Measurements from ENCODE around the gene DLEC1. TPM values are rescaled to one million over a fixed set of nuclear protein-coding genes. Genes with fewer than 3 reads are reported as not detected.
A peak's percentile ranks its signal among the peaks of the same experiment; 100 is the strongest.

The DLEC1 gene
- total RNA-seq, 2 donors from 2014 or later = 3.9 to 6.0 TPM

DNA sequence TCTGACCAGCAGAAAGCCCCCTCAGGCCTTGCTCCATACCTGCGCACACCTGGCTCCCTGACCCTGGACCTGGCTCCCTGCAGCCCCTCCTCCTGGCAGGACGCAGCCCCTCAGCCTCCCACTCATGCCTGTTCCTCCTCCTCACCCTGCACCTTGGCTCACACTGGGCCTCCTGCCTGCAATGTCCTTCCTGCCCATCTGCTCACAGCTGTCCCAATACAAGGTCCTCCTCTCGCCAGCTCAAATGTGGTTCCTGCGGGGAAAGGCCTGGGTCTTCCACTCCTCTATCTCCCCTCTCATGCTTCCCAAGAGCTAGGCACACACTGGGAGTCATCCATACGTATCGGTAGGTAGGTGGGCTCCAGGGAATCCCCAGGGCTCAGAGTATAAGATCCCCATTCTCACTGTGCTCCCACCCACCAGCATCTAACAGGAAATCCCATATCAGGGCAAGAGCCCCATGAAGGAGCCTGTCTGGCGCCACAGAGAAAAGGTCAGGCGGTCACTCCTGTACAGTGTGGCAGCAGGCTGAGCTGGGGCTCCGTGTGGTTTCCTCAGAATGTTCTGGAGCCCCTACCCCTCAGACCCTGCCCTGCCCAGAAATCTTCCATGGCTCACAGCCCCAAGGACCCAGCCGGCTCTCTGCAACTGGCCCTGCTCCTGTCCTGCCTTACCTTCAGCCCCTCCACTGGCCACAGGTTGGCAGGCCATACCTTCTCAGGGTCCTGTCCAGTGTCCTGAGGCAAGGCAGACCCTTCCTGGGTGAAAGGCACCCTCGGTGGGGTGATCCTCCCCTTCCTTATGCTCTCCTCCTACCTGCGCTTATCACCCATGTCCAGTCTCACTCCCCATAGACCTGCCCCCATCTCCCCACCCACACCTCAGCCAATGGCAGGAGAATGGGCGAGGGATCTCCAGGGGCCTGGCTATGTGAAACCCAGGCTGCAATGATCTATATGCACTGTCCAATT lies 20.4 kb upstream of the DLEC1 start:
- H3K9me3 ChIP-seq (ENCODE audit: control insufficient read depth, low read length) = peaks cover 4% of the 10 kb centered on the region
- peaks cover 42% of the 10 kb centered on the region for H3K36me3 ChIP-seq (ENCODE audit: control insufficient read depth, insufficient read depth, low read length)
- Mint-ChIP-seq H3K4me3 (no peak overlapping the region), H3K36me3 (ENCODE audit: low read depth) (peaks cover 47% of the 10 kb centered on the region), H3K27me3 (ENCODE audit: insufficient read depth) (no peaks in the 10 kb centered on the region), H3K27ac (no peak overlapping the region), H3K9me3 (no peaks in the 10 kb centered on the region), H3K4me1 (peaks cover 5% of the 10 kb centered on the region)
- 89 to 97% methylated on average over 5 to 13 of the region's 13 CpGs for WGBS, 2 experiments (ENCODE audit: insufficient coverage in 1 of 2, insufficient read length in 1 of 2)
- H3K9ac ChIP-seq (ENCODE audit: extremely low read depth, low read length, poor library complexity, severe bottlenecking) = no peak overlapping the region
- peaks cover 15% of the 10 kb centered on the region for H3K4me1 ChIP-seq (ENCODE audit: control insufficient read depth, insufficient read depth, low read length)
- H3K27me3 ChIP-seq (ENCODE audit: control insufficient read depth, insufficient read depth, low read length, poor library complexity, severe bottlenecking) = no peaks in the 10 kb centered on the region
- no peak overlapping the region for H3K27ac ChIP-seq (ENCODE audit: low read depth, low read length)
- TF ChIP-seq, protein P1, sequence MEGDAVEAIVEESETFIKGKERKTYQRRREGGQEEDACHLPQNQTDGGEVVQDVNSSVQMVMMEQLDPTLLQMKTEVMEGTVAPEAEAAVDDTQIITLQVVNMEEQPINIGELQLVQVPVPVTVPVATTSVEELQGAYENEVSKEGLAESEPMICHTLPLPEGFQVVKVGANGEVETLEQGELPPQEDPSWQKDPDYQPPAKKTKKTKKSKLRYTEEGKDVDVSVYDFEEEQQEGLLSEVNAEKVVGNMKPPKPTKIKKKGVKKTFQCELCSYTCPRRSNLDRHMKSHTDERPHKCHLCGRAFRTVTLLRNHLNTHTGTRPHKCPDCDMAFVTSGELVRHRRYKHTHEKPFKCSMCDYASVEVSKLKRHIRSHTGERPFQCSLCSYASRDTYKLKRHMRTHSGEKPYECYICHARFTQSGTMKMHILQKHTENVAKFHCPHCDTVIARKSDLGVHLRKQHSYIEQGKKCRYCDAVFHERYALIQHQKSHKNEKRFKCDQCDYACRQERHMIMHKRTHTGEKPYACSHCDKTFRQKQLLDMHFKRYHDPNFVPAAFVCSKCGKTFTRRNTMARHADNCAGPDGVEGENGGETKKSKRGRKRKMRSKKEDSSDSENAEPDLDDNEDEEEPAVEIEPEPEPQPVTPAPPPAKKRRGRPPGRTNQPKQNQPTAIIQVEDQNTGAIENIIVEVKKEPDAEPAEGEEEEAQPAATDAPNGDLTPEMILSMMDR (conservative IDR thresholded peaks at IDR 0.05) = no peak
- no peak overlapping the region for H3K4me3 ChIP-seq (ENCODE audit: low read length)
- no peak for DNase-seq

DNA sequence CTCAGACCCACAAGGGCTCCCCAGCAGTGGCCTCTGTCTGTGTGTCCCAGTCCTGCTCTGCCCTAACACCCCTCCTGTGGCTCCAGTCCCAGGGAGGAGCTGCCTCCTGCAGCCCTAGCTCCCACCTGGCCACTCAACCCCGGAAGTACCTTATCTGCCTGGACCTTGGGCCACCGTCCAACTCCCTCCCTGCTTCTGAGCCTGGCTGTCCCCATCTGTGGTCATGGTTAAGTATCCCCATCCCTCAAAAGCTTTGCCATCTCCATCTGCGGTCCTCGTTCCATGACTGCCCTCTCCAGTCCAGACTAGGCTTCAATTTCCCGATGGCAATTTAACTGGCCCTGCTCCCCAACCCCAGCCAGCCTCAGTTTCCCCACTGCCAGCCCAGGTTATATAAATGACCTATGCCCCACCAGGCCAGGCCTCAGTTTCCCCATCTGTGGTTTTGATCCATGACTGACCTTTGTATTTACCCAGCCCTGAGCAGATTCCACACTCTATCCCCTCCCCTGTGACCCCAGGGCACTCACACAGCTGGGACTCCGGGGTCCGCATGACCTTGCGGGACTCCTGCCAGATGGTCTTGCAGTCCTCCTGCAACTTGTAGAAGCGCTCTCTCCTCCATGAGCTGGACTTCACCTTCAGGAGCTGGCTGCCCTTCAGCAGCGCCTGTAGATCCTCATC lies 19.2 kb upstream of the DLEC1 start:
- Histone ChIP-seq H3K9ac (ENCODE audit: extremely low read depth, low read length, poor library complexity, severe bottlenecking) (no peak overlapping the region), H3K27me3 (ENCODE audit: control insufficient read depth, insufficient read depth, low read length, poor library complexity, severe bottlenecking) (no peaks in the 10 kb centered on the region), H3K4me1 (ENCODE audit: control insufficient read depth, insufficient read depth, low read length) (peaks cover 15% of the 10 kb centered on the region), H3K27ac (ENCODE audit: low read depth, low read length) (no peak overlapping the region), H3K9me3 (ENCODE audit: control insufficient read depth, low read length) (peaks cover 4% of the 10 kb centered on the region), H3K36me3 (ENCODE audit: control insufficient read depth, insufficient read depth, low read length) (peaks cover 30% of the 10 kb centered on the region), H3K4me3 (ENCODE audit: low read length) (no peak overlapping the region)
- DNase-seq = peak; percentile 10
- H3K9me3 Mint-ChIP-seq = no peaks in the 10 kb centered on the region
- no peak overlapping the region for H3K4me3 Mint-ChIP-seq
- WGBS, 2 experiments (ENCODE audit: insufficient coverage in 1 of 2, insufficient read length in 1 of 2) = 90 to 96% methylated on average over 10 of the region's 10 CpGs
- H3K27ac Mint-ChIP-seq = no peak overlapping the region
- H3K4me1 Mint-ChIP-seq = peaks cover 9% of the 10 kb centered on the region
- no peaks in the 10 kb centered on the region for H3K27me3 Mint-ChIP-seq (ENCODE audit: insufficient read depth)
- TF ChIP-seq, protein P1 (conservative IDR thresholded peaks at IDR 0.05) = no peak
- H3K36me3 Mint-ChIP-seq (ENCODE audit: low read depth) = peaks cover 35% of the 10 kb centered on the region

DNA sequence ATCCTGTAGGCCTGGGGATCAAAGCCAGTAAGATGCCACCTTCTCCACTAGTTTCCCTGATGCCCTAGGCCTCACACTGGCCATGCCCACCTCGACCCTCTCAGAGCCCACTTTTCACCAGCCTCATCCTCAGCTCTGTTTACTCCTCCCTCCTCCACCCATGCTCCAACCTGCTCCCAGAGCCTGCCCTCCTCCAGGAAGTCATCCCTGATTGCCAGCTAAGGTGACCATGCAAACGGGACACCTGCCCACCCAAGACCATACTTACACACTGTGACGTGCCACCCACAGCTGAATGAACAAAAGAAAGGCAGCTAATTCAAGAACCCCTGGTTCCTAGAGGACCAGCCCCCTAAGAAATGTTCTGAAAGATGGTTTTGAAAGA lies 18.7 kb upstream of the DLEC1 start:
- H3K27me3 ChIP-seq (ENCODE audit: control insufficient read depth, insufficient read depth, low read length, poor library complexity, severe bottlenecking) = no peaks in the 10 kb centered on the region
- H3K4me3 Mint-ChIP-seq = no peak overlapping the region

More for the DNA sequence above, 18.7 kb upstream of the DLEC1 start:
- H3K27ac Mint-ChIP-seq = no peak overlapping the region
- TF ChIP-seq, protein P1 (conservative IDR thresholded peaks at IDR 0.05) = no peak
- H3K4me1 Mint-ChIP-seq = peaks cover 9% of the 10 kb centered on the region
- H3K9me3 Mint-ChIP-seq = no peaks in the 10 kb centered on the region
- Histone ChIP-seq H3K27ac (ENCODE audit: low read depth, low read length) (no peak overlapping the region), H3K4me1 (ENCODE audit: control insufficient read depth, insufficient read depth, low read length) (peaks cover 15% of the 10 kb centered on the region), H3K4me3 (ENCODE audit: low read length) (no peak overlapping the region), H3K9ac (ENCODE audit: extremely low read depth, low read length, poor library complexity, severe bottlenecking) (no peak overlapping the region), H3K36me3 (ENCODE audit: control insufficient read depth, insufficient read depth, low read length) (peaks cover 25% of the 10 kb centered on the region), H3K9me3 (ENCODE audit: control insufficient read depth, low read length) (peaks cover 4% of the 10 kb centered on the region)
- WGBS, 2 experiments (ENCODE audit: insufficient coverage in 1 of 2, insufficient read length in 1 of 2) = 83 to 91% methylated on average over 1 to 3 of the region's 3 CpGs
- no peaks in the 10 kb centered on the region for H3K27me3 Mint-ChIP-seq (ENCODE audit: insufficient read depth)
- H3K36me3 Mint-ChIP-seq (ENCODE audit: low read depth) = peaks cover 30% of the 10 kb centered on the region
- peak; percentile 19 for DNase-seq

Measured in endodermal cell (in vitro differentiated cells).